A172 (cell line): ENCODE results near the gene TEX48. TPM values are rescaled to one million over a fixed set of nuclear protein-coding genes. Genes with fewer than 3 reads are reported as not detected.

Experiments used
- DNase-seq: peaks from one replicate; pipeline ENCODE4 v3.0.0-alpha.2; 2015; ENCODE audit warnings: low spot score
- total RNA-seq: library from RNA; depleted of rRNA; stranded (reverse); fragments of >200 nt; shearing (Covaris generic); gene quantifications from 2 replicates; pipeline ENCODE4 v1.2.3, GENCODE V29; 2014

The TEX48 gene
- total RNA-seq, 1 experiment from 2014 or later = not detected

- no peak for DNase-seq
Observed at GRCh38 chr9:114693248-114693855, 11.4 kb upstream of the TEX48 start.

- DNase-seq = no peak
Observed at GRCh38 chr9:114691956-114692295, 9.9 kb upstream of the TEX48 start.

DNA sequence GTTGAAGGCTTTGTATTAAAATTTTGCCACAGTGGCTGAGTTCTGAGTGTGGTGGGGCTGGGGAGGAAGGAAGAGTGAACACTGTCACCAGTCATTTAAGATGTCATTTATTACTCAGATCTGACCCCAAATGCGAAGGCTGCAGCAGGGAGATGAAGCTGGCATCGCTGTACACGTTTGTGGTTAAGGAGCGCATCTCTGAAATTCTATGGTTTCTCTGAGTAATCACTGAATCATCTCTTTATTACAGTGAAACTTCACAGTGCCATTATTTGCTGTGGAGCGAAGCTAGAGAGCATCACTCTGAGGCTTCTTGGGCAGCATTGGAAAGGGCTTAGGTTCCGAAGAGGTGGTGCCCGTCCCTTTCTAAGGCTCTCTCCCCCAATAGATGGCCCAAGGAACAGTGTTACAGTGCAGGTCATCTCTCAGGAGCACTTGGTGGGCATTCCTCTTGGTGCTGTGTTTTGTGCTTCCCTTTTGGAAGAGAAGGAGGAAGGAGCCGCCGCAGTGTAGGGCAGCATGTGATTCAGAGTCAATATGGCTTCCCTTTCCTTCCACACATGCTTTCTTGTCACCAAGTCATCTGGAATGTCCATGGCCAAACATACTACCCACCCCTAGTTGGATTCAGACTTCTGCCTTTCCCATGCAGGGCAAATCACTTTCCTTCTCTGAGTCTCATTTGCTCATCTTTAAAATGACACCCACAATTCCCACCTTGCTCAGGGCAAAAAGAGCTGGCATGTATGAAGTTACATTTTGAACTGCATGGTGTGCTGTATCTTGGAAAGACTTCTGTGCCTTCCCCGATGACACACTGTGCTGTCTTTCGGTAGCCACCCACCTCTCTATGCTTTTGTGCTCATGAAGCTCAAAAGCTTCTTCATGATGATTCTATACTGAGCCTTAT lies 9.3 kb upstream of the TEX48 start:
- peak; percentile 92 for DNase-seq

- DNase-seq = peak; percentile 14
Observed at GRCh38 chr9:114690308-114690707, 8.3 kb upstream of the TEX48 start.

DNA sequence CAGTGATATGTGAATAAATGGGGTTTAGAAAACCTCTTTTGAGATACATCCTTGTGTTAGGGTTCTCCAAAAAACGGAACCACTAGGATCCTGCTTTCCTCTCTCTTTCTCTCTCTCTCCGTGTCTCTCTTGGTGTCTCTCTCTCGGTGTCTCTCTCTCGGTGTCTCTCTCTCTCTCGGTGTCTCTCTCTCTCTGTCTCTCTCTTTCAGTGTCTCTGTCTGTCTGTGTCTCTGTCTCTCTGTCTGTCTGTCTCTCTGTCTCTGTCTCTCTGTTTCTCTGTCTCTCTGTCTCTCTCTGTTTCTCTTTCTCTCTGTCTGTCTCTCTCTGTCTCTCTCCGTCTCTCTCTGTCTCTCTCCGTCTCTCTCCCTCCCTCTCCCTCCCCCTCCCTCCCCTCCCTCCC lies 7.8 kb upstream of the TEX48 start:
- no peak for DNase-seq

DNA sequence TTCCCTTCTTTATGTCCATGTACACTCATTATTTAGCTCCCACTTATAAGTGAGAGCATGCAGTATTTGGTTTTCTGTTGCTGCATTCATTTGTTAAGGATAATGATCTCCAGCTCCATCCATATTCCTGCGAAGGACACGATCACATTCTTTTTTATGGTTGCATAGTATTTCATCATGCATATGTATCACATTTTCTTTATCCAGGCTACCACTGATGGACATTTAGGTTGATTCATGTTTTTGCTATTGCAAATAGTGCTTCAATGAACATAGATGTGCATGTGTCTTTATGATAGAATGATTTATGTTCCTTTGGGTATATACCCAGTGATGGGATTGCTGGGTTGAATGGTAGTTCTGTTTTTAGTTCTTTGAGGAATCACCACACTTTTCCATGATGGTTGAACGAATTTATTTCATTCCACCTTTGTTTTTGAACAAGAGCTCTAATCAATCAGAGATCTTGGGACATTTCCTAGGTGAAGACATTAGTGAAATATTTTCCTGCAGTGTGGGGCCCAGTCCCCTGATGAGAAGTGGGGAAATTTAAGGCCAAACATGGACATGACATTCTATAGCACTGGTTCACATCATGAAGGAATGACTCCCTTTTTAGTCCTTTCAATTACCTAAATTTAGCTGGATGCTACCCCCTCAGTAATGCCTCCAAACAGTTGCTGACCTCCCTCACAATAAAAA lies 7.1 kb upstream of the TEX48 start:
- no peak for DNase-seq

DNA sequence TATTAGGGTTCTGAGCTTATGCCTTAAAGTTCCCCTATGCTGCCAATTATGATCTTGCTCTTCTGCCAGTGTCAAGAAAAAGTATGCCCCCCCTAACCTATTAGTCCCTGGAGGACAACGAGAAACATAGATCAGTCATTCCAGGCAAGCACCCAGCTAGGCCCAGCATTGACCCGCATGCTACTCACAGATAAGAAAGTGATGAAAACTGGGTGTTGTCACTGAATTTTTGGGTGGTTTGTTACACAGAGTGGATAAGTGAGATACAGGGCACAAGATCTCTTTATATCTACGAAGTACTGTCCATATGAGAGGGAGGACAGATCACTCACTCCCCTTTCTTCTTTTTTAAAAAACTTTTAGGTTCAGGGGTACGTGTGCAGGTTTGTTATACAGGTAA lies 6.4 kb upstream of the TEX48 start:
- DNase-seq = no peak

- DNase-seq = peak; percentile 48
Observed at GRCh38 chr9:114687034-114687433, 5.0 kb upstream of the TEX48 start.

GRCh38 chr9:114685951-114686350 lies 4.0 kb upstream of the TEX48 start:
- DNase-seq = no peak

GRCh38 chr9:114684036-114684435 lies 2.0 kb upstream of the TEX48 start:
- DNase-seq = no peak

DNA sequence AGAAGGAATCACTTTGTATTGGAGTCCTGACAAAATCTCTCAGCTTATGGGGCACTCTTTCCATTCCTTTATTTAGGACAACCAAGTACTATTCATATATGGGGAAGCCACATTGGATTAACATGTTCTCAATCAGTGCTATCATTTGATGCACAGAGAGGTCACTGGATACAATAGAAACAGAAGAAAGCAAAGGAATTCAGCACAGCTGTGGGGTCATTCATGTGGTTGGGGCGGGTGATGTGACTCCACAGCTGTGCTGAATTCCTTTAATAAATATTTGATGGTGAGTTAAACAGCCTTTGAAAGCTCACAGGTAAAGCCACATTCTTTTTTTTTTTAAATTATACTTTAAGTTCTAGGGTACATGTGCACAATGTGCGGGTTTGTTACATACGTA lies 854 bp upstream of the TEX48 start:
- no peak for DNase-seq

GRCh38 chr9:114680259-114681001 lies 1.6 kb downstream of the TEX48 start:
- DNase-seq = no peak

- no peak for DNase-seq
Observed at GRCh38 chr9:114678795-114679194, 3.2 kb downstream of the TEX48 start.

GRCh38 chr9:114678130-114678529 lies 3.9 kb downstream of the TEX48 start:
- no peak for DNase-seq

DNA sequence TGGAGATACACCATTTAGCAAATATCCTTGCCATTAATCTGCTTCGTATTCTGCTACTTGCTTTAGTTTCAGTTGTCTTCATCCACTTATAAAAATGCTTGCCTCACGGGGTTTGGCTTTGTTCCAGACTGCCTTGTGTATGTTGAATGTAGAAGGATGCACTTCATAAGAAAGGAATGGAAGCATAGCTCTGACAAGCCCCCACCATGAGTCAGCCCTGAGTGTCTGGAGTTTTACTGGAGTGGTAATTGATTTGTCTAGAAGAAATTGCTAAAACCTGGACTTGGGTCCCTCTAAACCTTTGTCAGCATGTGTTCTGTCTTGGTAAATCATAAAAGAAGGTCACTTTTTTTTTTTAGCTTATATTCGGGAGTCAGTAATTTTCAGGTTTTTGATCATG lies 4.6 kb downstream of the TEX48 start:
- peak; percentile 94 for DNase-seq

DNA sequence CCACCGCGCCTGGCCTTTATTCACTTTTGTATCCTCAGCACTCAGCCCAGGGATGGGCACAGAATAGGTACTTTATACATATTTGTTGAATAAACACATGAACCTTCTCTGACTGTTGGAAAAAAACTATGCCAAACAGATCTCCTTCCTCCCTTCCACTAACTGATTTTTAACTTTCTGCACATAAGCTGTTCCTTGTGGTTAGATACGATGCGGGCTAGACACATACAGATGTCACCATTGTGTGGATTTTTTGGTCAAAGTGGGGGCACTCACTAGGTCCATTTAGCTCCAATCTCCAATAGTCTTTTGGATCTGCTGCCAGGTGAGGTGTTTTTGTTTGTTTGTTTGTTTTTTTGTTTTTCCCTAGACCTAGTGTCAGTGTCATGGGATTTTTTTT lies 5.1 kb downstream of the TEX48 start:
- no peak for DNase-seq

GRCh38 chr9:114674798-114675540 lies 7.0 kb downstream of the TEX48 start:
- DNase-seq = no peak

- no peak for DNase-seq
Observed at GRCh38 chr9:114674076-114674797, 7.8 kb downstream of the TEX48 start.

DNA sequence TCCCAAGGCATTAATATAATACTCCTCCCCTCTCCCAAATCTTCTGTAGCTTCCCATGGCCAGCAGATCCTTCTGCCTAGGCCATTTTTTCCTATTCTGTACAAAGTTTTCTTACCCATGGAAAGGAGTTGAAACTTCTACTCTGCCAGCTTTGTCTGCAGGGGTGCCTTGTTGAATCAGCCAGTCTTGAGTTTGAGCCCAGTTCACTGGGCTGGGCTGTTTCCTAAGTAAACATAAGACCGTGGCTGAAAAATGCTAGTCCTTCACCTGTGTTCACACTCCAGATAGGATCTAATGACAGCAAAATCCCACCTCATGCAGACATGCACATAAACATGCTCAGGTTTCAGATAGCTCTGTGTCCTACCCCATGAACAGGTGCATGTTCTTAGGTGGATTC lies 10.4 kb downstream of the TEX48 start:
- DNase-seq = no peak

- no peak for DNase-seq
Observed at GRCh38 chr9:114669961-114670360, 12.0 kb downstream of the TEX48 start.

DNA sequence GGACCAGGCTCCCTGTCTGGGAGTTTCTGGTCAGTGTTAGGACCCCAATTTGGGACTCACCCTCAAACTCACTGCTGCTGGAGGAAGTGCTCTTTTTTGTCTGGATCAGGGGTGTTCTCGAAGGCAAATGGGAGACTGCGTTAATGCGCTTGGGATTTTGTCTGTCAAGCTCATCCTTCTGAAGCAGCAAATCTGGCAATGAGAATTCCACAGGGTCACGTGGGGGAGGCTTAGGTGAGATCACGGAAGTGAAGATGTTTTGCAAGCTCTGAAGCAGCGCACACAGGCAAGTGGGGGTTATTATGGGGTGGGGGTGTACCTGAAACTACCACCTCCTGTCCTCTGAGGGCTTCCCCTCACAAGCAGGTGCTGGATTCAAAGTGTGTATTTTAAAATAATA lies 13.8 kb downstream of the TEX48 start:
- DNase-seq = no peak
